Natural killer cell (primary cell): ENCODE data around the gene ARHGEF2. TPM values are rescaled to one million over a fixed set of nuclear protein-coding genes. Genes with fewer than 3 reads are reported as not detected.

Experiments
- ATAC-seq, 3 donors: fragments of 150-1000 bp in 2 of 3; fragments of 200-7000 bp in 1 of 3; cut with Tn5 transposase; 1 replicate in 1 of 3; 2 replicates in 2 of 3; pipeline ENCODE4 v1.10.0; 2021; ENCODE audit warnings: mild to moderate bottlenecking in 2 of 3, moderate library complexity in 2 of 3
- DNase-seq, 2 donors: peaks; one replicate each; pipeline versions ENCODE4 v3.0.0 to v3.0.0-alpha.2; 2013 to 2021; ENCODE audit warnings: mixed read lengths in 1 of 2
- H3K27ac ChIP-seq: one replicate; pipeline ENCODE4 v1.5.1; 2013; ENCODE audit warnings: mild to moderate bottlenecking, low read length
- H3K27me3 ChIP-seq: one replicate; pipeline ENCODE4 v1.6.1; 2013; ENCODE audit warnings: low read length; ENCODE audit not compliant: control insufficient read depth, insufficient read depth
- H3K36me3 ChIP-seq: one replicate; pipeline ENCODE4 v1.6.1; 2013; ENCODE audit warnings: low read length; ENCODE audit not compliant: control insufficient read depth, insufficient read depth
- H3K4me1 ChIP-seq: one replicate; pipeline ENCODE4 v1.6.1; 2013; ENCODE audit warnings: low read length; ENCODE audit not compliant: control insufficient read depth, insufficient read depth
- H3K4me3 ChIP-seq: one replicate; pipeline ENCODE4 v1.5.1; 2013; ENCODE audit warnings: low read length
- H3K9me3 ChIP-seq: one replicate; pipeline ENCODE4 v1.6.1; 2013; ENCODE audit warnings: low read length; ENCODE audit not compliant: control insufficient read depth, insufficient read depth
- H3K27ac Mint-ChIP-seq, 2 donors: one replicate each; pipeline ENCODE4 v1.8.0; 2022; ENCODE audit warnings: mild to moderate bottlenecking in 2 of 2, mixed read lengths in 2 of 2, moderate library complexity in 1 of 2
- H3K27me3 Mint-ChIP-seq, 2 donors: one replicate each; pipeline ENCODE4 v1.8.0; 2022; ENCODE audit warnings: low read depth in 2 of 2, mixed read lengths in 2 of 2
- H3K36me3 Mint-ChIP-seq: one replicate; pipeline ENCODE4 v1.8.0; 2022; ENCODE audit warnings: mixed read lengths
- H3K4me1 Mint-ChIP-seq, 2 donors: one replicate each; pipeline ENCODE4 v1.8.0; 2022; ENCODE audit warnings: mixed read lengths in 2 of 2
- H3K4me3 Mint-ChIP-seq: one replicate; pipeline ENCODE4 v1.8.0; 2022; ENCODE audit warnings: mild to moderate bottlenecking, moderate library complexity, mixed read lengths
- H3K9me3 Mint-ChIP-seq, 2 donors: one replicate each; pipeline ENCODE4 v1.8.0; 2022; ENCODE audit warnings: mixed read lengths in 2 of 2
- CTCF ChIP-seq: fragments of 200-600 bp; IDR thresholded peaks from one replicate; pipeline ENCODE4 v1.8.0; 2022; ENCODE audit warnings: antibody characterized with exemption
- WGBS: methylation state at CpG from one replicate; pipeline ENCODE4 v1.1.7; 2013; ENCODE audit warnings: missing lambda C conversion rate; ENCODE audit not compliant: insufficient coverage; 5-methylcytosine and 5-hydroxymethylcytosine counted together
- intact Hi-C: fragments of 100-400 bp; cut with micrococcal nuclease; formaldehyde crosslinking; loops from one replicate; pipeline ENCODE4 v1.14.2; 2022
- total RNA-seq, 4 donors: library from RNA; stranded (reverse); fragments of 120-200 nt in 1 of 4; gene quantifications; one replicate each; pipeline versions ENCODE4 v1.2.3 to v1.2.4, GENCODE V29; 2013 to 2022

ARHGEF2 gene
- total RNA-seq, 3 donors from 2014 or later (not counting 1 experiment from before 2014, with no cell fraction given), result 143 to 200 (median 147) TPM

GRCh38 chr1:156001662-156002171, 23.4 kb upstream of the ARHGEF2 start:
- Histone ChIP-seq H3K27me3 (no peaks in the 10 kb centered on the region), H3K4me1 (peaks cover 24% of the 10 kb centered on the region), H3K27ac (no peak overlapping the region), H3K36me3 (no peaks in the 10 kb centered on the region), H3K9me3 (no peaks in the 10 kb centered on the region), H3K4me3 (no peak overlapping the region)
- Mint-ChIP-seq H3K4me3 (no peak overlapping the region), H3K4me1 (peaks cover 21% of the 10 kb centered on the region in 2 donors), H3K27ac (peak overlapping the region in 1 of 2 donors; percentile 13), H3K9me3 (no peaks in the 10 kb centered on the region), H3K27me3 (no peaks in the 10 kb centered on the region), H3K36me3 (no peaks in the 10 kb centered on the region)
- DNase-seq, result no peak
- WGBS, result 92% methylated on average over 3 of the region's 4 CpGs
- intact Hi-C loops, result no loop called here
- TF ChIP-seq CTCF, result no peak
- ATAC-seq, result no peak

- no peaks in the 10 kb centered on the region for H3K36me3 Mint-ChIP-seq
- peaks cover 18 to 21% of the 10 kb centered on the region in 2 donors for H3K4me1 Mint-ChIP-seq
- intact Hi-C loops, result no loop called here
- Histone ChIP-seq H3K4me1 (peaks cover 23% of the 10 kb centered on the region), H3K36me3 (no peaks in the 10 kb centered on the region), H3K9me3 (no peaks in the 10 kb centered on the region), H3K4me3 (no peak overlapping the region), H3K27ac (no peak overlapping the region), H3K27me3 (no peaks in the 10 kb centered on the region)
- peak overlapping the region in 1 of 2 donors; percentile 13 for H3K27ac Mint-ChIP-seq
- WGBS, result 97% methylated on average over 10 of the region's 10 CpGs
- ATAC-seq (no peak), DNase-seq (no peak)
- no peak for TF ChIP-seq CTCF
- H3K4me3 Mint-ChIP-seq, result no peak overlapping the region
- no peaks in the 10 kb centered on the region for H3K9me3 Mint-ChIP-seq
- no peaks in the 10 kb centered on the region for H3K27me3 Mint-ChIP-seq
Observed at GRCh38 chr1:156001021-156001661, 22.8 kb upstream of the ARHGEF2 start.

GRCh38 chr1:155999964-156000363, 21.6 kb upstream of the ARHGEF2 start:
- Histone ChIP-seq H3K36me3 (no peaks in the 10 kb centered on the region), H3K27ac (no peak overlapping the region), H3K4me1 (peaks cover 12% of the 10 kb centered on the region), H3K9me3 (no peaks in the 10 kb centered on the region), H3K4me3 (no peak overlapping the region), H3K27me3 (no peaks in the 10 kb centered on the region)
- WGBS, result 100% methylated on average over 1 of the region's 1 CpG
- Mint-ChIP-seq H3K9me3 (no peaks in the 10 kb centered on the region), H3K27ac (no peak overlapping the region), H3K4me1 (peaks cover 10 to 14% of the 10 kb centered on the region in 2 donors), H3K36me3 (no peaks in the 10 kb centered on the region), H3K4me3 (no peak overlapping the region), H3K27me3 (no peaks in the 10 kb centered on the region)
- no peak for TF ChIP-seq CTCF
- intact Hi-C loops, result no loop called here
- DNase-seq, result no peak
- no peak for ATAC-seq

GRCh38 chr1:155996166-155996565, 17.8 kb upstream of the ARHGEF2 start:
- Histone ChIP-seq H3K4me3 (no peak overlapping the region), H3K27me3 (no peaks in the 10 kb centered on the region), H3K36me3 (no peaks in the 10 kb centered on the region), H3K9me3 (no peaks in the 10 kb centered on the region), H3K27ac (no peak overlapping the region), H3K4me1 (no peaks in the 10 kb centered on the region)
- Mint-ChIP-seq H3K27me3 (no peaks in the 10 kb centered on the region), H3K4me3 (no peak overlapping the region), H3K9me3 (no peaks in the 10 kb centered on the region), H3K36me3 (no peaks in the 10 kb centered on the region), H3K27ac (no peak overlapping the region), H3K4me1 (no peaks in the 10 kb centered on the region)
- intact Hi-C loops, result no loop called here
- WGBS, result 25% methylated on average over 1 of the region's 2 CpGs
- TF ChIP-seq CTCF, result no peak
- DNase-seq (no peak), ATAC-seq (no peak)
